Tongue (tissue), 2 donors: ENCODE data around the gene MAP1LC3B. TPM values are rescaled to one million over a fixed set of nuclear protein-coding genes. Genes with fewer than 3 reads are reported as not detected.
"Not testable (repeated sequence)": the region's sequence is repeated elsewhere in the genome, so short reads cannot be mapped to it uniquely, and the experiment has no call there.

ENCODE experiments used
- DNase-seq: peaks from one replicate; pipeline ENCODE4 v3.0.0-alpha.2; 2015
- total RNA-seq: library from RNA; depleted of rRNA; stranded (reverse); fragments of >200 nt; gene quantifications from one replicate; pipeline ENCODE4 v1.2.3, GENCODE V29; 2014

Gene MAP1LC3B
- total RNA-seq, 1 donor from 2014 or later = 35.9 TPM

DNA sequence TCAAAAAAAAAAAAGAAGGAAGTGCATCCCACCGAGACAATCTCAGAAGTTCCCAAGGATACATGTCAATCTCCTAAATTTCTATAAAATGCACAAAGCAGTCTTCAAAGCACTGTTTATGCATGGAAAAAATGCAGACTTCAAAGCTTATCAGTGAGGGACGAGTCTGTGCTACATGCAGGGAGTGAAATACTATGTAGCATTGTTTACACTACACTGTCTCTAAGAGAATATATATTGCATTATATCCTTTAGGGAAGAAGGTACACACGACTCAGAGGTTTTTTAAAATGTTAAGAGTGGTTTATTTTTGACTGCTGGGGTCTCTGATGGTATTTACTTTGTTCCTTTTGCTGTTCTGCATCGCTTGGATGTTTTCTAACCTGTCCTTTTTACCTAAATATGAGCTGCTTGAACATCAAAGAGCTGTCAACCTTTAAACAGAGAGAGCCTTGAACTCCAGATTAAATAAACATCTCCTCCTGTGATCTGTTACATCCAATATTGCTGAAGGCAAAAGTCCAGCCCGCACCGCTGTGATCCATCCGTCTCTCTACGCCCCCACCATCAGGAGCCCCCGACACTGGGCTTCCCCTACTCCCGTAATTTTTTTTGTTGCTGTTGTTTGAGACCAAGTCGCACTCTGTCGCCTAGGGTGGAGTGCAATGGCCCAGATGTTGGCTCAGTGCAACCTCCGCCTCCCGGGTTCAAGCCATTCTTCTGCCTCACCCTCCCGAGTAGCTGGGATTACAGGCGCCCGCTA is 9.9 kb upstream of the MAP1LC3B start:
- DNase-seq = no peak

DNA sequence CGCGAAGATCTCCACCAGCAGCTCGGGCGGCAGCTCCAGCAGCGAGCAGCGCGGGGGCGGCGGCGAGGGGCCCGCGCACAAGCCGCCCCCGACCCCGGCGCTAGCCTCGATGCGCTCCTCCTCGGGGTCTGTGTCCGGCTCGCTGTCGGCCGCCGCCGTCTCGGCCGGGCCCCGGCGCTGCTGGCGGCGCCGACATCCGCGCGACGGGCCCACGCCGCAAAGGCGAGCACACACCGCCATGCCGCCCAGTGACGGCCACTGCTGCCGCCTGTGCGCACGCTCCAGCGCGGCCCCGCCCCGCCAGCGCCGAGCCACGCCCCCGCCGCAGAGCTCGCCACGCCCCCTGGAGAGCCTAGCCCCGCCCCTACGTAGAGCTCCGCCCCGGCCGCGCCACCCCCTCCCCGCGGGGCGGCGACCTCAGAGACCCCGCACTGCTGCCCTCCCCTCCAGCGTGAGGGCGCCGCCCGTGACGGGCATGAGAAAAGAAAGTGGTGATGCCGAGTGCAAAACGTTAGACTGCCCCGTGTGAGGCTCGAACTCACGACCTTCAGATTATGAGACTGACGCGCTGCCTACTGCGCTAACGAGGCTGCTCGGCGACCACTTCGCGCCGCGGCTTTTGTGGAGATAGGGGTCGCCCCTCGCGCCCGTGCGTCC is 8.5 kb upstream of the MAP1LC3B start, which contains the start of gene FBXO31:
TSS of gene FBXO31 (minus strand) at position 272 of the 657 bp plus-strand sequence. CDS start at position 240, 32 bp downstream.
- peak; percentile 97 for DNase-seq

DNA sequence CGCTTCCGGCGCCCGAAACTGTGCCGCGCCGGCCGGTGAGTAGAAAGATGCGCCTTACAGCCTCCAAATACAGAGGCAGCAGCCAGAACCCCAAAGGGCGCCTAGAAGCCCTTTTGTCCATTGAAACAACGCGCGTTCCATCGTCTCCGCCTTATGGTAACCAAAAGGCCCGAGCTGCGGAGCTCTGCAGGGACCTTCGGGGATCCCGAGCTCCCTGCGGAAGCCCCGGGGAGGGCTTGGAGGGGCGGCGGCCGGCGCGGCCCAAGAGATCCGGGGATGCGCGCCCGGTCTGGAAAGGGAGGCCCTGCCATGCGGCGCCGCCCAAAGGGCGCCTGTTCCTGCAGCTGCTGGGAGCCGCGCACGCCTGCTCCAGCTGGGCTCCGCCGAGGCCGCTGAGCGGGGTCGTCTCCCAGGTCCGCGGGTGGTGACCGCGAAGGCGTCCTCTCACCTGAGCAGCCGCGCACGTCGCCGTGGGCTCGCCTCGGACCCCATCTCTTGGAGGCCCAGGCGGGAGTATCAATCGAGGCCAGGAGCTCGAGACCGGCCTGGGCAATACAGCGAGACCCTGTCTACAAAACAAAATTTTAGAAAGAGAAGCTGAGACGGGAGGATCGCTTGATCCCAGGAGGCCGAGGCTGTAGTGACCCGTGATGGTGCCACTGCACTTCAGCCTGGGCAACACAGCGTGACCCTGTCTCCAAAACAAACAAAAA is 7.8 kb upstream of the MAP1LC3B start:
- no peak for DNase-seq

DNA sequence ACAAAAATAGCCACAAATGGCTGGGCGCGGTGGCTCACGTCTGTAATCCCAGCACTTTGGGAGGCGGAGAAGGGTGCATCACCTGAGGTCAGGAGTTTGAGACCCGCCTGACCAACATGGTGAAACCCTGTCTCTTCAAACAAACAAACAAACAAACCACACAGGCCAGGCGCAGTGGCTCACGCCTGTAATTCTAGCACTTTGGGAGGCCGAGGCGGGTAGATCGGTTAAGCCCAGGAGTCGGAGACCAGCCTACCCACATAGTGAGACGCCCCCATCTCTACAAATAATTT is 7.3 kb upstream of the MAP1LC3B start:
- DNase-seq = not testable (repeated sequence)

DNA sequence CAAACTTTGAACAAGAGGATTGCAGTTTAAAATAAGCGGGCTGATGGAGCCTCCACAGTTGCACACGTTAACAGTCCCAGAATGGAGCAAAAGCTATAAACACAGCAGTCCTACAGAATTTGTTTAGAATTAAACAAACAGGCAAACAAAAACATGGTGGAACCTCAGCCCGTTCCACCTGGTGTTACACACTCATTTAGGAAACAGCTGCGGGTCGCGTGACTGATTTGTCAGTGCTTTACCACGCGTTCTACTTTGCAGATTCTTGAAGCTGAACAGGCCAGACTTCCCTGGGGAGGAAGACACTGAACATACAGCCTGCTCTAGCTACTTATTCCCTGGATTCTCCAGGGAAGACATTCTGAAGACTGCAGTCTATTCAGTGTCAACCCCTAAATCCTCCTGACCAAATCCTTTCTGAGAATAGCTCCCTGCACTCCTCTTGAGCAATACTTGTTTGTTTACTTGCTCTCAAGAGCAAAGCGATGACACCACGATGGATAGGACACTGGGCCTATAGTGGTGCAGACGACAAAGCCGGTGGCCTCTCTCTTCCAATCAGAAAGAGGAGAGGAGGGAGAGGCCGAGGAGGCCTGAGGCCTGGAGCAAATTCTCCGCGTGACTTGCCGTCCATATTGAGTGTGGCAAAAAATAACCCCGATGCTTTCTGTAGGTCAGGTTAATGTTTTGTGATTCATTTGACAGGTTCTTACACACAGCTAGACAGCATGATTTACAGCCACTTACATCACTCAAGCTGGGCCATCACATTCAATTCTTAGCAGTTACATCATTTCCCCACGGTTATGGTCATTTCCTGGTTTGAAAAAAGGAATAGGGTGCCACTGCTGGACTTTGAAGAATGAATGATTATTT is 4.0 kb upstream of the MAP1LC3B start:
- peak; percentile 98 for DNase-seq

DNA sequence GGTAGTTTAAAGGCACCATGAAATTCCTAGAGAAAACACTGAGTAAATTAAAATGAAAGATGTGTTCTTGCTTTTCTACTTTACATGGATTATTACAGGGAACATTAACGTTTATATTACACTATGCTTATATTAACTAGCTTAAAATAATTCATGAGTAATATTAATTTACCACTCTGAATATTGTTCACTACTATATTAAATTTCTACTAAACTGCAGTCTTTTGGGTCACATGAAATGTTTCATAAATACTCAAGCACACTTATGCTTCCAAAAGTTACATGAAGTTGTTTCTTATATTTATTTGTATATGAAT is 3.4 kb upstream of the MAP1LC3B start:
- DNase-seq = no peak

DNA sequence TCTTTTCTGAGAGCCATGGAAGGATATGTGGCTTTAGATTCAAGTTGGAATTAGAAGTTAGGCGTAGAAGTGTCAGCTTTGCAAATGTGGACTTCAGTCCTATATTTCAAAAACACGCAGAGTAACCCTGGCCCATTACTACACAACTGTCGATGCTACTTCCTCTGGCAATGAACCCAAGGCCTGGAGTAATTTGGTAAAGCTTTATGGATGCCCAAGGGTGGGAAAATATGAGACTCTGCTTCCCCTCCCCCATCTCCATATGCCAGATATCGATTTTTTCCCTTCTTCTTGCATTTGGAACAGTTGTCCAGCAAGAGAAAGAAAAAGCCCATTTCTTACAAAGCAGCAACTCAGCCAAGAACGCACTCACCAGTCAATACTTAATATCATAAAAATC is 2.9 kb upstream of the MAP1LC3B start:
- no peak for DNase-seq

DNA sequence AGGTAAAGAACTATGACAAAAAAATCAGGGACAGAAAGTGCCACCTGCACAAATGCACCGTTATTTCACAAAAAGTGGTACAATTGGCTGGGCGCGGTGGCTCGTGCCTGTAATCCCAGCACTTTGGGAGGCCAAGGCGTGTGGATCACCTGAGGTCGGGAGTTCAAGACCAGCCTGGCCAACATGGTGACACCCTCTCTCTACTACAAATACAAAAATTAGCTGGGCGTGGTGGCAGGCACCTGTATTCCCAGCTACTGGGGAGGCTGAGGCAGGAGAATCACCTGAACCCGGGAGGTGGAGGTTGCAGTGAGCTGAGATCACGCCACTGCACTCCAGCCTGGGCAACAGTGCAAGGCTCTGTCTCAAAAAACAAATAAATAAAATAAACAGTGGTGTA is 2.2 kb upstream of the MAP1LC3B start:
- not testable (repeated sequence) for DNase-seq

DNA sequence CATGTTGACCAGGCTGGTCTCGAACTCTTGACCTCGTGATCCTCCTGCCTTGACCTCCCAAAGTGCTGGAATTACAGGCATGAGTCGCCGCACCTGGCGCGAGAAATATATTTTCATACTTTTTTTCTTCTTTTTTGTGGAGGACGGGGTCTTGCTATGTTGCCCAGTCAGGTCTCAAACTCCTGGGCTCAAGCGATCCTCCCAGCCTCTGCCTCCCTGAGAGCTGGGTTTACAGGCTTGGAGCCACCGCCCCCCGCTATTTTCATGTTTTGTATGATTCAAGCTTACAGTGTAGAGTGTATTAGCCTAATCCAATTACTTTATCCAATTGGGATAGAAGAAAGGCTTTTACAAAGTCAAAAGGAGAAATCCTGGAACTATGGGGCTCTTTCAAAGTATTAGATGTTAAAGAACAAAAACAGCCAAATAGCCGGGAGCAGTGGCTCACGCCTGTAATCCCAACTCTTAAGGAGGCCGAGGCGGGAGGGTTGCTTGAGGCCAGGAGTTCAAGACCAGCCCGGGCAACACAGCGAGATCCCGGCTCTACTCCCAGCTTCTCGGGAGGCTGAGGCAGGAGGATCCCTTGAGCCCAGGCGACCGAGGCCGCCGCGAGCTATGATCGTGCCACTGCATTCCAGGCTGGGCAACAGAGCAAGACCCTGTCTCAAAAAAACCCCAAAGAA is 1.4 kb upstream of the MAP1LC3B start:
- no peak for DNase-seq

DNA sequence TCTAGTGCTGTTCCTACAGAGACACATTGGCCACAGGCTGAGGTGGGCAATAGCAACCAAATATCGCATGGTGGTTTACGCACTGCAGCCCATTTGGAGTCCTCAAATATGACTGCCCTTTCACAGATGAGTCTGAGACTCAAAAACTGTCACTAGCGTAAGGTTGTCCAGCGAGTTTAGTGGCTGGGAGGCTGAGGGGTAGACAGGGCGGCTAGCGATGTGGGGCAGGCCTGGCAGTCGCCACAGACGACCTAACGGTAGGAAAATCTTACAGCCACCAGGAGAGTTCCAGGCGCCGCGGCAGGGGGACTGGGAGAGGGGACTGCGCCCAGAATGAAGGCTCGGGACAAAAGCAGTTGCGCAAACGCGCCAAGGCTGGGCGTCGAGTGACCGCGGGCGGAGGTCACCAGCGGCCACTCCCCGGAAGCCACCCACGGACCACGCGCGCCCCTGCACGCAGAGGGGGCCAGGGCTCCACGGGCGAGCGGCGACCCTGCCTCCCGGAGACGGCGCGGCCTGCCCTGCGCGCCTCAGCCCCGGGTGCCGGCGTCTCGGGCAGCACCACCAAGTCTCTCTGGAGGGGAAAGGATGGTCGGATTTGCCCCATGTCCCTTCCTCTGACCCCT is 699 bp upstream of the MAP1LC3B start:
- no peak for DNase-seq

DNA sequence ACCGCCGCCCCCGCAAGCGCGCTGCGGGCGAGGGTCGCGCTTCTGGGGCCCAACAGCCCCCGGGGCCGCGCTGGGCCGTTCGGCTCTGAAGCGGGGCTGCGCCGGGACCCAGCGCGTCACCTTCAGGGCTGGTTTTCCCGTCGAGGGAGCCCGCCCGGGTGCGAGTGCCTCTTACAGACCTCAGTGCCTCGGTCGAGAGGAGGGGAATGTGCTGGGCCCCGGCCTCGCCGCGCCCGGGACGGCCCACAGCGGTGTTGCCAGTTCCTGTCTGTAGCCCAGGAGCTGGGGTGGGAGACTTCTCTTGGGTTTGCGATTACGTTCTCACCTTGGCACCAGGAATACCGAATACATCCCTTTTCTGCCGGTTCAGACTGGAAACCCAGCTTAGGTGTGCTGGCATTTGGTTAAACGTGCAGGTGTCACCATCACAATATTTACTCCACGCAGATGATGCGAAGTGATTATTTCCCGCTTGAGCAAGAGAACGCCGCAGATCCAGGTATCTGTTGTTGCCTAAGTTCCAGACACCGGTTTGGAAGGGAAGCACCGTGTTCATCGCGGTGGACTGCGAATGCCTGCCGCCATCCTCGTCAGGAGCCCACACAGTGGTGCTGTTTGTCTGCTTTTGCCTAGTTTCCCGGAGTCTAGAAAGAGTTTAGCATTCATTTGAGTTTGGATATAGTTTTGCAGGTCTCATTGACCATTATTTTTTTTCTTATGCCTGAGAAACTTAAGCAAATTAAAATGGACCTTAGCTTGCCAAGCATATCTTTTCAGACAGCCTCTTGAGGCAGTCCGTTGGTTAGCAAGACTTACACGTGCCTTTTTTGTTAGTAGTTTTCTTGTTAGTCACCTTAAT is 914 bp downstream of the MAP1LC3B start:
- peak; percentile 65 for DNase-seq

DNA sequence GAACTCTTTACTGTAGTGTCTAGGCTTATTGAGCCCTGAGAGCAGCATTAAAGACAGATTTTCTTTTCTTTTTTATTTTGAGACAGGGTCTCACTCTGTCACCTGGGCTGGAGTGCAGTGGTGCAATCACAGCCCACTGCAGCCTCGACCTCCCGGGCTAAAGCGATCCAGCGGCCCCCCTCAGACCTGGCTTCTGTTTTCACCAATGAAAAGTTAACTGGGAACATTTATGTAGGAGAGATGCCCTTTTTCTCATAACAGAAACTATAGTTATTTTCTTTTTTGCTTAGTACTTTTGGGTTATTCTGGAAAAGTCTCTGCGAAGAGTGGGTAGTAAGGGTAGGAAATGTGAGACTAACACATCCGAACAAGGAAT is 1.5 kb downstream of the MAP1LC3B start:
- no peak for DNase-seq

DNA sequence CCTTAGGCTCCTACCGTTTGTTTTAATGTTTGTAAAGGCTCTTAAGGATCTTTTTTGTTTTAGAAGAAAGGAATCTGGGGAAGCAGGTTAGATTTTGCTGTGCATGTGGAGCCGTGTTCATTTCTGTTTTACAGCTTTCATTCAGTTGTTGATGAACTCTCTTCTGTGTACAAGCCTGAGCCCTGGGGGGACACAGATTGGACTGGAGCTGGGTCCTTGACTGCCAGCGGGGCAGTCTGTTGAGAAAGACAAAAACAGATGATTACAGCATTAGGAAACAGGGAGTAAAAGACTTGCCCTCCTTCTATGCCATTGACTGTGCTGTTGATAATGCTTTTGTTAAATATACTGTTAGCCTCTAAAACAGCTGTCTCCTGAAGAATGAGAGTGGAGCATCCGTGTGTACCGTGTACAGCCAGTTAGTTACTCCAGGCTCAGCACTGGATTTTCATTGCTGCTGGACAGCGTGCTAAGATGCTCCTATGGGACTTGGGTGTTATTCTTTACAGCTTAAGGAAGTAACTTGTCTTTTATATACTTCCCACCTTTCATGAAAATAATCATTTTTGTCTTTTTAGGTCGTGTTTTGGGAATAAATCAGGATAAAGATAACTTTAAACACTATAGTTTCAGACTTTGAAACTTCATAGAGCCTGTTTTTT is 3.2 kb downstream of the MAP1LC3B start:
- DNase-seq = no peak

DNA sequence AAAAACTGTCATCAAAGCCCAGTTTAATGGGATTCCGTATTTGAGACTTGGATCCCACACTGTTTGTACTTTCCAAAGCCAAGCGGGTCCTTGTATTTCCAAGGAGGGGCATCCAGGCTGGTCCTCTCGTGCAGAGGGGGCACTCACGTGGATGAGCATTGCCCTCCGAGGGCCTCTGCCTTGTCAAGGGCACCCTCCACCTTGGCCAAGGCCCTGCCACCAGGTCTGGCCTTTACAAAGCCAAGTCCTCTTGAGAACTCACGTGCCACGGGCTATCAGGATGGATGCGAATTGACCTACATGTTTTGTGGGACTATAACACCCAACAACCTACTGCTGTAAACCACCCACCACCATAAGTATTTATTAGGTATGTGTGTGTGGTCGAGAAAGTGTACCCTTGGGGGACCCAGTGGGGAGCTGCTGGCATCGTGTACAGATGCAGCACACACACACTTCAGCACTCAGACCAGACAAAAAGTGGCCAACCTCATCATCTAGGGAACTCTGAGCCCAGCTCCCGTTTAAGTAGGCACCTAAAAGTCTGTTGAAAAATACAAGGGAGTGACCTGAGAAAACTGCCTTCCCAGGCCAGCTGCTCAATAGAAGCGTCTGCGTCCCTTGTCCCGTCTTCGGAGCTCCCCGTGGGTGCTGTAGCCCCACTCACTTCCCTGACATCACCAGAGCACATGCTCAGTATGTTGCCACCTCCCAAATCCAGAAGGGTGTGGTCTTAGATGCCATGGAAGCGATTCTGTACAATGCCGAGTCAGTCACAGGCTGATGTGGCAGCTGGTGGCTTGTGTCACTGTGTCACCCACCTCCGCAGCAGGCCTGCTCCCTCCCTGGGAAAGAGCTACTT is 12.9 kb downstream of the MAP1LC3B start:
- no peak for DNase-seq

DNA sequence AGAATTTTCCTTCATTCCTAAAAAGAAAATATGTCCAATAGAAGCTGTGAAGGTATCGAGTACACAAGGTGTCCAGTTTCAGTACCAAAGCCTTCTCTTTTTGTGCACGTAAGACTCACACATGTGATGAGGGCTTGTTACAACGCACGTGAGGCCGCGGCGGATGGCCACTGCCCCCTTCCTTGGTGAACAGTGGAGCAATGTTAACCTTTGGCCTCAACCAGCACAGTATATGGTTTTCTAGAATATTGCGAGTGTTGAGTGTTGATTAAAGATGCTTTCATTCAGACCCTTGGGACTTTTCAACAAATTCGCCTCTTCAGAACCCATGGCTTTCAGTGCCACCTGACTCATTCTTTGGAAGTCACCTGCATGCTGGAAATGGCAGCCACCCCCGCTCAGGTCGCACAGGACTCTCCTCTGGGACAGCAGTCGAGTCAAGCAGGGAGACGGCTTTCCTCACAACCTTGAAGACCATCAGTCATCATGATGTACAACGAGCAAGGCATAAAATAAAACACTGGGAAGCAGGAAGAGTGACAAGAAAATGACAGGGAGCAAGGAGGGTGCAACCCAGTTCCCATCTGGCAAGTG is 14.5 kb downstream of the MAP1LC3B start:
- DNase-seq = no peak

DNA sequence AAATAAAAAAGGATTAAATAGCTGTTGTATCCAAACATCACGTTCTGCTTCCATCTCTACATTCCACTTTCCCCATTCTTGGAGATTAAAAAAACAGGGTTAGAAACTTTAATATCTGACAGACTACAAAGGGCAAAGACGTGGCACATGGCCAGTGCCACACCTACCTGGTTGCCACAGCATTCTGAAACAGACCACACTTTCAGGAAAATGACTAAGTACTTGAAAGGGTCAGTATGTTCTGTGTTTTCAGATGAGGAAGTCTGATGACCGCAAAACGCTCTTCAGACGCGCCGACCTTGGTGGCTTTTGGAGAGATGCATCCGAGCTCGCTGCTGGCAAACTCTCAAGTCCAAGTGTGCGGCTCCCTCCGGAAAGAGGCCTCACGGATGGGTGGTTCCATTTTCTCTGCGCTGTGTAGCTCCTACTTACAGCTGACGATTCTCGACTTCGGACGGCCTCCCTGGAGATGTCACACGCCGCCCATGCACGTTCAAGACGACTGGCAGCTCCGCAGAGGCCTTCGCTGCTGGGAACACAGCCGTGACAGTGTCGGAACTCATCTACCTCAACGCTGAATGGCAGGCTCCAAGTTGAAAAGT is 15.5 kb downstream of the MAP1LC3B start:
- DNase-seq = no peak

DNA sequence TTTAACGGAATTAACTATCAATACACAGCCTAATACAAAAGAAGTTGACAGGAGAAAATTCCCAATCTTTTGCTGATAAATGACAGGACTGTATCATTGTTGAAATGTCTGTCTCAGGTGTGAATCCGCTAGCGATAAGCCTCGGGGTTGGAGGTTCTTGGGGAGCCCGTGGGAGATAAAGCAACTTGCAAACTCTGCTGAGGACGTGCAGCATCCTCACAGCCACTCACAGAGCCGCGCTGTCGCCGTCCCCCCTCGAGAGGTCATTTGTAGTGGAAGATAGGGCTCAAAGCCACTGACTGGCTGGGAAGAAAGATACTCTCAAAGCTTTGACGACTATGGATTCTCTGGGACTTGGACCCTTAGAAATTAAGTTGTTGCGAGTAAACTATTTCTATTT is 17.0 kb downstream of the MAP1LC3B start:
- DNase-seq = no peak

DNA sequence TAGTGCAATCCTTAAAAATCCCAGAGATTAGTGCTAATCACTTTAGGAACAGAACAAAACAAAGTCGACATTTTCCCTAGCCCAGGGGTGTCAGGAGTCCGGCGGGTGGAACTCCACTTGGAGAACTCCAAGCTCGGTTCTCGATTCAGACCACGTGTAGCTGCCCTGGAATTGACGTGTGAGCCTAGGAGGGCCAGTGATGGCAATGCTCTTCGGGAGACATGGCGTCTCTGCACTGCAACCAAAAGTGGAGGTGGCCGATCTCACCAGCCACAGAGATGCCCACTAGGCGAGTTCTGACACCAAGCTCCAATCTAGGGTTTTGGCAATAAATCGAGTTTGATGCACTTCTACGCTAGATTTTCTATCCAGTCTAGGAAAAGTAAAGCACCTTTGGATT is 17.6 kb downstream of the MAP1LC3B start:
- DNase-seq = no peak
